ENCODE results near the gene FAM186B. TPM values are rescaled to one million over a fixed set of nuclear protein-coding genes. Genes with fewer than 3 reads are reported as not detected.

Gene FAM186B
- total and polyA plus RNA-seq, 2 of the 13 experiments (the other 11 are each of a cell fraction or from before 2014, with no cell fraction given) = 0.07 to 0.20 TPM

GRCh38 chr12:49564686-49565405 lies 40.6 kb downstream of the FAM186B start (continued):
- TF ChIP-seq AKNA (CRISPR knock-in tag; IDR thresholded peaks at IDR 0.05; ENCODE audit: borderline replicate concordance) (no peak), ZNF569 (CRISPR knock-in tag; IDR thresholded peaks at IDR 0.05; ENCODE audit: borderline replicate concordance) (no peak)

GRCh38 chr12:49563951-49564685 lies 41.3 kb downstream of the FAM186B start:
- FAIRE-seq (no peak), ATAC-seq (no peak), DNase-seq (ENCODE audit: low spot score) (no peak)
- peaks cover 29 to 69% of the 10 kb centered on the region in 2 experiments for H3K36me3 ChIP-seq (replicated peaks in 1 of 2; ENCODE audit: control insufficient read depth in 1 of 2, insufficient read depth in 2 of 2, low read length in 2 of 2)
- no peak overlapping the region for H3K9ac ChIP-seq (ENCODE audit: insufficient read depth, low read depth, low read length)
- intact Hi-C loops (cut with micrococcal nuclease; ENCODE audit: unreplicated experiment) (no loop called here), in situ Hi-C loops (cut with HindIII; ENCODE audit: extremely low pct_ligation_motif_present, low pct_unique_long_range_greater_than_20kb) (no loop called here)
- H3K27me3 ChIP-seq (ENCODE audit: control insufficient read depth in 1 of 2, insufficient read depth in 2 of 2, low read length in 2 of 2) = no peaks in the 10 kb centered on the region; a peak in 1 of 5 replicates
- BruUV-seq (replicated peaks) = no TSS peak
- H3K4me3 ChIP-seq (replicated peaks in 1 of 3; ENCODE audit: insufficient read depth in 1 of 3, low read depth in 2 of 3, low read length in 3 of 3) = no peak overlapping the region
- 98% methylated on average over 11 of the region's 14 CpGs for WGBS (ENCODE audit: low lambda C conversion rate)
- H3K27ac ChIP-seq (ENCODE audit: extremely low read length, insufficient read depth, low read length) = no peak overlapping the region
- no peaks in the 10 kb centered on the region for H4K20me1 ChIP-seq (ENCODE audit: insufficient read depth, low read length)
- H3K9me3 ChIP-seq (ENCODE audit: low read length) = no peaks in the 10 kb centered on the region
- H3K4me1 ChIP-seq (ENCODE audit: insufficient read depth, low read length) = peaks cover 12% of the 10 kb centered on the region
- no peak overlapping the region for H2AFZ ChIP-seq (ENCODE audit: low read length)
- no peak overlapping the region for H3K4me2 ChIP-seq (ENCODE audit: low read depth, low read length)
- TF ChIP-seq NFE2L1 (CRISPR knock-in tag; IDR thresholded peaks at IDR 0.05; ENCODE audit: borderline replicate concordance) = no peak
- no peak for TF ChIP-seq BORCS8-MEF2B (CRISPR knock-in tag; IDR thresholded peaks at IDR 0.05)
- no peak for TF ChIP-seq RCOR2 (CRISPR knock-in tag; IDR thresholded peaks at IDR 0.05)
- TF ChIP-seq PAX8 (CRISPR knock-in tag; IDR thresholded peaks at IDR 0.05; ENCODE audit: borderline replicate concordance) = no peak
- TF ChIP-seq ZNF710 (CRISPR knock-in tag; IDR thresholded peaks at IDR 0.05; ENCODE audit: borderline replicate concordance) = no peak
- TF ChIP-seq ZNF777 (CRISPR knock-in tag; IDR thresholded peaks at IDR 0.05) = no peak
- TF ChIP-seq TEAD3 (CRISPR knock-in tag; optimal IDR thresholded peaks at IDR 0.05; ENCODE audit: borderline replicate concordance) = no peak
- TF ChIP-seq SIX1 (CRISPR knock-in tag; IDR thresholded peaks at IDR 0.05; ENCODE audit: borderline replicate concordance) = no peak
- no peak for TF ChIP-seq ERF (CRISPR knock-in tag; IDR thresholded peaks at IDR 0.05)
- H3K79me2 ChIP-seq (ENCODE audit: insufficient read depth, low read length) = peaks cover 21% of the 10 kb centered on the region
- ChIA-PET POLR2A (interaction anchor here (0.9 kb wide), 1 partner anchor 177 kb away, joined by 3 read pairs; the partner anchor contains the start of gene TMBIM6), CTCF (ENCODE audit: low intra/inter-chr PET ratio, low total read pairs) (no interaction called here)
